CD8-positive, alpha-beta memory T cell (primary cell): ENCODE results near the gene AGBL4. TPM values are rescaled to one million over a fixed set of nuclear protein-coding genes. Genes with fewer than 3 reads are reported as not detected.

Experiments
- CTCF ChIA-PET: fragments of 350-600 bp; sonication (Branson Sonifier 250); formaldehyde crosslinking; loops from one replicate; lab custom pipeline; 2021; ENCODE audit warnings: antibody characterized with exemption; lab: Charles Lee
- POLR2A ChIA-PET: fragments of 350-600 bp; sonication (Branson Sonifier 250); formaldehyde crosslinking; loops from one replicate; lab custom pipeline; 2021; ENCODE audit warnings: antibody characterized with exemption; lab: Charles Lee
- DNase-seq, 5 donors: peaks; one replicate each; pipeline versions ENCODE4 v3.0.0 to v3.0.0-alpha.2; 2020 to 2022; ENCODE audit warnings: mixed read lengths in 1 of 5
- H3K27ac ChIP-seq: one replicate; pipeline ENCODE4 v1.7.0; 2013; ENCODE audit warnings: low read depth, mild to moderate bottlenecking, low read length, moderate library complexity
- H3K27me3 ChIP-seq: 2 replicates; pipeline ENCODE4 v1.7.0; 2013; ENCODE audit warnings: low read length, mild to moderate bottlenecking; ENCODE audit not compliant: insufficient read depth, poor library complexity, severe bottlenecking
- H3K36me3 ChIP-seq: 2 replicates; pipeline ENCODE4 v1.7.0; 2013; ENCODE audit warnings: mild to moderate bottlenecking, low read length, moderate library complexity; ENCODE audit not compliant: insufficient read depth
- H3K4me1 ChIP-seq: 2 replicates; pipeline ENCODE4 v1.7.0; 2013; ENCODE audit warnings: mild to moderate bottlenecking, low read length, moderate library complexity; ENCODE audit not compliant: insufficient read depth
- H3K4me3 ChIP-seq: 2 replicates; pipeline ENCODE4 v1.7.0; 2013; ENCODE audit warnings: mild to moderate bottlenecking, low read length
- H3K9me3 ChIP-seq: 2 replicates; pipeline ENCODE4 v1.7.0; 2013; ENCODE audit warnings: mild to moderate bottlenecking, low read length
- H3K27ac Mint-ChIP-seq, 8 donors: one replicate each; pipeline ENCODE4 v1.8.0; 2020 to 2021; ENCODE audit warnings: mixed read lengths in 8 of 8, mild to moderate bottlenecking in 6 of 8, inconsistent platforms in 3 of 8, moderate library complexity in 3 of 8
- H3K27me3 Mint-ChIP-seq, 2 donors: one replicate each; pipeline ENCODE4 v1.8.0; 2020 to 2021; ENCODE audit warnings: mixed read lengths in 2 of 2, mild to moderate bottlenecking in 1 of 2, moderate library complexity in 1 of 2
- H3K36me3 Mint-ChIP-seq, 3 donors: one replicate each; pipeline ENCODE4 v1.8.0; 2020 to 2021; ENCODE audit warnings: mixed read lengths in 3 of 3, inconsistent platforms in 1 of 3, mild to moderate bottlenecking in 1 of 3
- H3K4me1 Mint-ChIP-seq, 3 donors: one replicate each; pipeline ENCODE4 v1.8.0; 2020 to 2021; ENCODE audit warnings: mixed read lengths in 3 of 3, inconsistent platforms in 1 of 3, mild to moderate bottlenecking in 1 of 3
- H3K4me3 Mint-ChIP-seq, 7 donors: one replicate each; pipeline ENCODE4 v1.8.0; 2020 to 2021; ENCODE audit warnings: mixed read lengths in 7 of 7, mild to moderate bottlenecking in 6 of 7, moderate library complexity in 4 of 7, inconsistent platforms in 2 of 7
- H3K9me3 Mint-ChIP-seq, 5 donors: one replicate each; pipeline ENCODE4 v1.8.0; 2020 to 2022; ENCODE audit warnings: mixed read lengths in 5 of 5, mild to moderate bottlenecking in 3 of 5, moderate library complexity in 2 of 5, inconsistent platforms in 1 of 5
- polyA plus RNA-seq: library from polyadenylated mRNA; unstranded; fragments of 300-500 nt; fragmentation: Illumina TruSeq; gene quantifications from one replicate; pipeline ENCODE4 v1.2.3, GENCODE V29; 2021
- total RNA-seq, 2 experiments: library from RNA; stranded (reverse); gene quantifications; one replicate each; pipeline ENCODE4 v1.2.3, GENCODE V29; 2021

The AGBL4 gene
- total and polyA plus RNA-seq, 3 experiments from 2014 or later: 0.22 TPM; not detected in 2

DNA sequence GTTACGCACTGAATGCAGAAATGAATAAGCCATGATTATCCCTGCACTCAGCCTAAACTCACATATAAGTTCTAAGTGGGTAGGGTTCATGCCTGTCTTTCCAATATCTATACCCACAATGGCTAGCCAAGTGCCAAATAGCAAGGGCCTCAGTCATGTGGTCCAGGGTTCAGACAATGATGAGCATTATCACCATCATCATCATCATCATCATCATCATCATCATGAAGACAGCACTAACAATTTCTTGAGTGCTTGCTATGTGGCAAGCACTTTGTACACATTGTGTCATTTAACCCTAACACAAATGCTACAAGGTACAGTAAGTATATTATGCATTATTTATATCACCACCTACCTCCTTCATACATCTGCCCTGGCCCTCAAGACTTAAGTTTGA, 500.0 kb downstream of the AGBL4 start:
- no peaks in the 10 kb centered on the region for H3K36me3 ChIP-seq
- no peak overlapping the region for H3K27ac ChIP-seq
- ChIA-PET POLR2A (no interaction called here), CTCF (no interaction called here)
- no peaks in the 10 kb centered on the region for H3K27me3 Mint-ChIP-seq
- H3K36me3 Mint-ChIP-seq: no peaks in the 10 kb centered on the region
- no peak overlapping the region for H3K4me3 Mint-ChIP-seq
- no peaks in the 10 kb centered on the region for H3K4me1 Mint-ChIP-seq
- H3K27me3 ChIP-seq: no peaks in the 10 kb centered on the region
- no peak overlapping the region for H3K27ac Mint-ChIP-seq
- H3K4me1 ChIP-seq: no peaks in the 10 kb centered on the region
- no peak for DNase-seq
- H3K4me3 ChIP-seq: no peak overlapping the region
- no peaks in the 10 kb centered on the region for H3K9me3 Mint-ChIP-seq
- no peaks in the 10 kb centered on the region for H3K9me3 ChIP-seq

DNA sequence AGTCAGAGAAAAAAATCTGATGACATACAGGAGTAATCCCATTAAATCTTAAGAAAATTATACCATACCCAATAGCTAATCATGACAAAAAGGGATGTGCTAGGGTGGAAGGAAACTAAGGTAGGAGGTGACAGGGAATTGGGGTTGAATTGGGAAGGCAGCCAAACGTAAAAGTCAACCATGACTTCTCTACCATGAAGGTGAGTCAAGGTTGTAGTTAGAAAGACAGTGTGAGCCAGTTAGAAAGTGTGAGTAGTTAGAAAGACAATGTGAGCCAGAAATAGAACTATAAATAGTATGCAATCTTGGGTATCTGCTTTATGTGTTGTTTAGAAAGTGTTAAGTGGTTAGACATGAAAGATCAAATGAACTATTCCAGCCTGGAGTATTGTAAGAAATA, 556.8 kb downstream of the AGBL4 start:
- POLR2A ChIA-PET: no interaction called here
- Mint-ChIP-seq H3K36me3 (no peaks in the 10 kb centered on the region), H3K4me1 (no peaks in the 10 kb centered on the region), H3K27ac (no peak overlapping the region), H3K27me3 (no peaks in the 10 kb centered on the region), H3K9me3 (peaks cover 0 to 12% (median 0%) of the 10 kb centered on the region in 5 donors), H3K4me3 (no peak overlapping the region)
- Histone ChIP-seq H3K4me3 (no peak overlapping the region), H3K36me3 (no peaks in the 10 kb centered on the region), H3K27me3 (no peaks in the 10 kb centered on the region), H3K9me3 (no peaks in the 10 kb centered on the region), H3K27ac (no peak overlapping the region), H3K4me1 (no peaks in the 10 kb centered on the region)
- DNase-seq: no peak
- CTCF ChIA-PET: no interaction called here

DNA sequence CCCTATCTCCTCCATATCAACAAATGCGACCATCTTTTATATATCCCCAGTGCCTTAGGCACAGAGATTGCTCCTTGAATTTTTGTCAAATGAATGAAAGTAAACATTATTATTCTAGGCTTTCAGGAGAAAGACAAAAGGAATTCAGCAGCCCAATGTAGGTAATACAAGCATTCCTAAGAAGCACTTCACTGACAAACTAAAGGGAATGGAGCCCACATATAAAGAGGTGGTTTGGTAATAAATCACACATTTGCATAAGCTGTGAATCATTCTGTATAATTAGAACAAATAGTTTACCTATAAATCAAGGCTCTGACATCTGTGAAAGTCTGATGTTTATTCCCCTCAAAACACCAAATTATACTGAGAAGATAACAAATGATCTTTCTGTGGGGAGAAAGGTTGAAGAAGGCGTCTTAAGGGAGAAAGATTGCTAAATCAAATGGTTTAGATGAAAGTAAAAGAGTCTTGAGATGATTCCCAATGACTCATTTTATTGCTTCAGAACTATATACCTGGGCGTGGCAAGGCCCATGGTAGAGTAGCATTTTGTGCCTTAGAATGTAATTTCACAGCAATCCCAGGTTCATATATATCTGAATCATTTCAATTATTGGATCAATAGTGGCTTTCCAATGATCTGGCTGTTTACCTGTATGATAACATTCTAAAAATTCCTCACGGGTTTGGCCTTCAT, 558.1 kb downstream of the AGBL4 start:
- POLR2A ChIA-PET: no interaction called here
- Histone ChIP-seq H3K4me1 (no peaks in the 10 kb centered on the region), H3K27me3 (no peaks in the 10 kb centered on the region), H3K9me3 (no peaks in the 10 kb centered on the region), H3K36me3 (no peaks in the 10 kb centered on the region), H3K27ac (no peak overlapping the region), H3K4me3 (no peak overlapping the region)
- H3K9me3 Mint-ChIP-seq: peaks cover 0 to 8% (median 0%) of the 10 kb centered on the region in 5 donors
- no peak overlapping the region for H3K4me3 Mint-ChIP-seq
- no peaks in the 10 kb centered on the region for H3K27me3 Mint-ChIP-seq
- no peak overlapping the region for H3K27ac Mint-ChIP-seq
- H3K36me3 Mint-ChIP-seq: no peaks in the 10 kb centered on the region
- H3K4me1 Mint-ChIP-seq: no peaks in the 10 kb centered on the region
- DNase-seq: no peak
- CTCF ChIA-PET: no interaction called here

DNA sequence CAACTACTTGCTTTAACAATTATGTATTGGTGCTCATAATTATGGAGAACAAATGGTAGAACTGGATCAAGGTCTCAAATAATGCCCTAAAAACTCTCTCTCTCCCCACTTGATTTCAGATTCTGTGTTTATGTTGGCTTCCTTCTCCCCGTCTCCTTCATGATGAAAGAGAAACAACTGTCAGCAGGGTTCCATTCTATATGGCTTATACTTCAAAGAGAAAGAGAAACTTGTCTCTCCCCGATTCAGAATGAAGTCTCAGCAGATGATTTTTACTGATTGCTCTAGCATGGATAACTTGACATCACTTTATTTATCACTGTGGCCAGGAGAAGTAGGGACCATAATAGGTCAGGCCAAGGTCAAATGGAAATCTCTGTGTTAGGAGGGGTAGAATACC, 575.6 kb downstream of the AGBL4 start:
- Mint-ChIP-seq H3K4me1 (no peaks in the 10 kb centered on the region), H3K36me3 (no peaks in the 10 kb centered on the region), H3K27me3 (no peaks in the 10 kb centered on the region), H3K4me3 (no peak overlapping the region), H3K27ac (no peak overlapping the region), H3K9me3 (peaks cover 2 to 7% (median 4%) of the 10 kb centered on the region in 5 donors)
- Histone ChIP-seq H3K27ac (no peak overlapping the region), H3K4me1 (no peaks in the 10 kb centered on the region), H3K4me3 (no peak overlapping the region), H3K27me3 (no peaks in the 10 kb centered on the region), H3K36me3 (no peaks in the 10 kb centered on the region), H3K9me3 (no peaks in the 10 kb centered on the region)
- no peak for DNase-seq
- POLR2A ChIA-PET: no interaction called here
- CTCF ChIA-PET: no interaction called here

DNA sequence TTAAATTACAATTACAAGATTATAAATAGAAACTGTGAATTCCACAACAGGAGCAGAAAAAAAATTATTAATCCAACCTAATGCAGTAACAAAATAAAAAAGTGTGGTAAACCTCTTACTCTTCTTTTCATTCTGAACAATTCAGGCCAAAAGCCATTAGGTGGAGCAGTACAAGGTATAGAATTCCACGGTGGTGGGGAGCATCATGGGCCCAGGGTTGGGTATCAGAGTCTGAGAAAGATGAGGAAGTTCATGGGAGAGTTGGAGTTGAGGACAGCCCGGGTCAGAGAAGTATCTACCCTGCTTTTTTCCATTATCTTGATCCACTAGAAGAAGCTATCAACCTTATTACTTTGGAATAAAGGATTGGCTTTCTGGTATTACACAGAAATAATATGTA, 586.9 kb downstream of the AGBL4 start:
- H3K4me3 ChIP-seq: no peak overlapping the region
- no peak for DNase-seq
- ChIA-PET CTCF (no interaction called here), POLR2A (no interaction called here)
- H3K27me3 Mint-ChIP-seq: peaks cover 0 to 1% of the 10 kb centered on the region in 2 donors
- H3K27ac Mint-ChIP-seq: no peak overlapping the region
- no peaks in the 10 kb centered on the region for H3K27me3 ChIP-seq
- H3K9me3 ChIP-seq: no peaks in the 10 kb centered on the region
- H3K9me3 Mint-ChIP-seq: peaks cover 3 to 13% (median 4%) of the 10 kb centered on the region in 5 donors
- H3K27ac ChIP-seq: no peak overlapping the region
- H3K4me1 Mint-ChIP-seq: no peaks in the 10 kb centered on the region
- H3K36me3 ChIP-seq: no peaks in the 10 kb centered on the region
- no peaks in the 10 kb centered on the region for H3K36me3 Mint-ChIP-seq
- H3K4me3 Mint-ChIP-seq: no peak overlapping the region
- no peaks in the 10 kb centered on the region for H3K4me1 ChIP-seq

DNA sequence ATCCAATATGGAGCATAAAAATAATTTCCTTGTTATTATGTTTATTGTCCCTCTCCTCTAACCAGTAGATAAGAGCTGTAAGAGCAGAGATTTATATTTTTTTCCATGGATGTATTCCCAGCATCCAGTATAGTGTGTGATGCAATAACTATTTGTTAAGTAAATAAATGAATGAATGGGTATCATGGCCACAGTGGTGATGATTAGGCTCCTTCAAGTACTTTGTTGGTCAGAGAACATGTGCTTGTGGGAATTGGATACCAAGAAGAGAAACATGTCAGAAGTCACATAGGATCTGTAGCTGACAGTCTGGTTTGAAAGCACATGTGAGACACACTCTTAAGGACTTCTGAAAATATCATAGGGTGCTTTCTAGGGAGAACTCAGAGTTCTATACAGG, 588.5 kb downstream of the AGBL4 start:
- Mint-ChIP-seq H3K36me3 (no peaks in the 10 kb centered on the region), H3K9me3 (peaks cover 0 to 13% (median 3%) of the 10 kb centered on the region in 5 donors), H3K27ac (no peak overlapping the region), H3K4me3 (no peak overlapping the region), H3K4me1 (no peaks in the 10 kb centered on the region), H3K27me3 (peaks cover 0 to 1% of the 10 kb centered on the region in 2 donors)
- no peak for DNase-seq
- POLR2A ChIA-PET: no interaction called here
- Histone ChIP-seq H3K36me3 (no peaks in the 10 kb centered on the region), H3K27me3 (no peaks in the 10 kb centered on the region), H3K4me1 (no peaks in the 10 kb centered on the region), H3K4me3 (no peak overlapping the region), H3K9me3 (no peaks in the 10 kb centered on the region), H3K27ac (no peak overlapping the region)
- CTCF ChIA-PET: no interaction called here

DNA sequence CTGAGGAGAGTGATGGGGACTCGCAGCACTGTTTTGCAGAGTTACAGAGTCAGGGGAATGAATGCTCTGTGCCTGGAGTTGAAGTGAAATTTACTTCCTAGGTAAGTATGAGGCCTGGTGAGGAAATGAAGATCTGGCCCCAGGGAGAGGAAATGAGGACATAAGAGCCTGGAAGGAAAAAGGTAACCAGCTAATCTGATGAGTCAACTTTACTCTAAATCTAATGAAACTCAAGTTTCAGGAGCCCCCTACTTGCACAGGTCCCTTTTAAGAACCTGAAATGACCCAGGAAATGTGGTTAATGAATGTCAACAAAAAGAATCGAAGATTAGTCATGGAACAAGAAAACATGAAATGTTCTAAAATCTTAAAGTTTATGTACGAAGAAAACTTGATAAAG, 599.0 kb downstream of the AGBL4 start:
- no peak overlapping the region for H3K27ac ChIP-seq
- Mint-ChIP-seq H3K27me3 (peaks cover 0 to 1% of the 10 kb centered on the region in 2 donors), H3K36me3 (no peaks in the 10 kb centered on the region), H3K27ac (no peak overlapping the region), H3K4me1 (no peaks in the 10 kb centered on the region), H3K9me3 (peaks cover 0 to 6% (median 3%) of the 10 kb centered on the region in 5 donors), H3K4me3 (no peak overlapping the region)
- no peaks in the 10 kb centered on the region for H3K9me3 ChIP-seq
- H3K27me3 ChIP-seq: no peaks in the 10 kb centered on the region
- no peaks in the 10 kb centered on the region for H3K36me3 ChIP-seq
- no peak for DNase-seq
- no peaks in the 10 kb centered on the region for H3K4me1 ChIP-seq
- ChIA-PET CTCF (no interaction called here), POLR2A (no interaction called here)
- H3K4me3 ChIP-seq: no peak overlapping the region

DNA sequence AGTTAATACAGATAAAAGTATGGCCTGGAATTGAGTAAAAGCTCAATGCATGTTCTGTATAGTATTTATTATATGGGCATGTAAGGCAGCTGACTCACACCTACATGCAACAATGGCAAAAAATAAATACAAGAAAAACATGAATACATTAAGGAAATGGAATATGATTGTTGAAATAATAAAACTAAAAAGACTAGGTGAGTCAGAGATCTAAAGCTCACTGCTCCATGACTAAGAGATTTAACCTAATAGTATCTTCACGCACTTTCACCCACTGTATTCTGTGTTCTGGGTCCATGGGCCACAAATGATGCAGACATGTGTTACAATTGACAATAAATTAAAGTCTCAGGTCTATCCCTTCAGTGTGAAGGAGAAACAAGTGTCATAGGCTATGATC, 607.0 kb downstream of the AGBL4 start:
- no peak overlapping the region for H3K4me3 ChIP-seq
- H3K36me3 Mint-ChIP-seq: no peaks in the 10 kb centered on the region
- H3K27ac Mint-ChIP-seq: no peak overlapping the region
- no peak for DNase-seq
- H3K36me3 ChIP-seq: no peaks in the 10 kb centered on the region
- H3K27ac ChIP-seq: no peak overlapping the region
- no peak overlapping the region for H3K4me3 Mint-ChIP-seq
- H3K27me3 ChIP-seq: no peaks in the 10 kb centered on the region
- H3K9me3 ChIP-seq: no peaks in the 10 kb centered on the region
- CTCF ChIA-PET: no interaction called here
- no peaks in the 10 kb centered on the region for H3K4me1 ChIP-seq
- H3K9me3 Mint-ChIP-seq: peaks cover 0 to 8% (median 0%) of the 10 kb centered on the region in 5 donors
- POLR2A ChIA-PET: no interaction called here
- no peaks in the 10 kb centered on the region for H3K4me1 Mint-ChIP-seq
- H3K27me3 Mint-ChIP-seq: peaks cover 0 to 1% of the 10 kb centered on the region in 2 donors
